GM21723 (cell line): ENCODE measurements around the gene CEP350.

ENCODE experiments used
- ATAC-seq: cut with Tn5 transposase; IDR thresholded peaks from one replicate; pipeline ENCODE4 v1.9.1; 2021; ENCODE audit warnings: mild to moderate bottlenecking, moderate library complexity; ENCODE audit not compliant: unreplicated experiment

Gene CEP350

DNA sequence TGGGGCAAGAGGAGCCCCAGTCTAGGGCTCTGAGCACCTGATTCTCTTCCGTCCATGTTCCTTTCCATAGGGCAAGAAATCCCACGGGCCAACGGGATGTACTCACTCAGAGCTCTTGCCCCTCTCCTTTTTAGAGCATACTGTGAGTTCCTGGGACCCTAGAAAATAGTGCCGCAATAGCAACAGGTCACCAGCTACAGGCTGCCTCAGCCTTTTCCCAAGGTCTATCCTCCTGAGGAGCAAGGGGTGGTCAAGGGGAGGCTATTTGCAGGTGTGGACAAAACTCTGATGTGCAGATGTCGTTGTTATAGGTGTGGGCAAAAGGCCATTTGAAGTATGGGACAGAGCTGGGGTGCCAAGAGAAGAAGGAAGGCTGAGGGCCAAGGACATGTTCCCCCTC is 198.4 kb downstream of the CEP350 start:
- no peak for ATAC-seq

- no peak for ATAC-seq
Observed at GRCh38 chr1:180154003-180154324, 199.4 kb downstream of the CEP350 start.

GRCh38 chr1:180154325-180155181 is 199.9 kb downstream of the CEP350 start, which contains the start of gene QSOX1:
Gene QSOX1 (plus strand): TSS chr1:180154869. CDS start chr1:180154908, 39 bp downstream.
- ATAC-seq, result peak; percentile 94

- ATAC-seq, result peak; percentile 2
Observed at GRCh38 chr1:180155182-180155682, 200.6 kb downstream of the CEP350 start.

DNA sequence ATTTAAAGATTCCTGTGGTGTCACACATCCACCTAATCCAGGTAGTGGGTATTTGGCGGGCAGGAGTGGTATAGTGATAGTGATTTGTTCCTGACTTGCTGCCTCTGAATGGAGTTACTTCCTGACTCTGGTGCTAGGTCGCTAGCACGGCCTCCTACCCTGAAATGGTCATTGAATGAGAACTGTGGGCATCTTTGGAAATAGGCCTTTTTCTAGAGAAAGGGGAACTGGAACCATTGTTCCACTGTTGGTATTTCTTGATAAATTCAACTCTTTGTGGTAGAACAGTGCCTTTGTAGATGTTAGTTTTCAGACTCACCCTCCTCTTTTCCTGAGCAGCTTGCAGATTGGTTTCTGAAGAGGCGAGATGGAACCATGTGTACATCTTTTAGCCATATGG is 201.6 kb downstream of the CEP350 start:
- ATAC-seq, result no peak

DNA sequence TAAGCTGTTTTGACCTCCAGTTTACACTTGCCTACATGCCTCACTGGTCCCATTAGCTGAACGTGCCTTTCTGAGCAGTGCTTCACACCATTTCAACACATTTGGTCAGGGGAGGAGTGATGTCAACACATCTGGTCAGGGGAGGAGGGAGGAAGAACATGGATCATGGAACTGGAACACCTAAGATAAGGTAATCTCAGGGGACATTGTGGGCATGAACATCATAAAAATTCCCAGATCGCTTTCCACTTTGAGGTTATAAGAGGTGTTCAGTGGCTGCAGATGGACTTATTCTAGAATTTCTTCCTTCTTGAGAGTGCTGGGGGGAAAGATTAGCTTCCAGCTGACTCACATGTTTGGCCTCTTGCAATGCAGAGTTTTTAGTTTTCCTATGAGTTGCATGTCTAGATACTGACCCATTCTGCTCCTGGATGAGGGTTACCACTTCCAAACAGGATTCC is 202.1 kb downstream of the CEP350 start:
- ATAC-seq, result no peak

DNA sequence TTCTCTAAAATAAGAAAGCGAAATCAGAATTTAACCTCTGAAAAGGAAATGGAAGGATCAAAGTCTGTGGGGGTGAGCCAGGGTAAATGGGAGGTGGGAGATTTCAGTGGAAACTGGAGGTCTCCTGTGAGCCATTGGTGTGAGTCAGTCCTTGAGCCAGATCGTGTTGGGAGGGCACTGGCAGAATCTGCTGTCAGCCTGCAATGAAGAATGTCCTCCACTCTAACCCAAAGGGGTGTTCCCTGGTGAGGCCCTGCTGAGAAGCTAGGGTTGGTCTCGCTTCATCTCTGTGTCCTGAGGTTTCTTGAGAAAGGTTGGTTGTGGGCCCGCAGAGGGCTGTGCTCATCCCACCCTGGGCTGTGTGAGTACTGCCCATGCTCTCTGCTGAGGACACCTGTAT is 202.5 kb downstream of the CEP350 start:
- ATAC-seq, result no peak

DNA sequence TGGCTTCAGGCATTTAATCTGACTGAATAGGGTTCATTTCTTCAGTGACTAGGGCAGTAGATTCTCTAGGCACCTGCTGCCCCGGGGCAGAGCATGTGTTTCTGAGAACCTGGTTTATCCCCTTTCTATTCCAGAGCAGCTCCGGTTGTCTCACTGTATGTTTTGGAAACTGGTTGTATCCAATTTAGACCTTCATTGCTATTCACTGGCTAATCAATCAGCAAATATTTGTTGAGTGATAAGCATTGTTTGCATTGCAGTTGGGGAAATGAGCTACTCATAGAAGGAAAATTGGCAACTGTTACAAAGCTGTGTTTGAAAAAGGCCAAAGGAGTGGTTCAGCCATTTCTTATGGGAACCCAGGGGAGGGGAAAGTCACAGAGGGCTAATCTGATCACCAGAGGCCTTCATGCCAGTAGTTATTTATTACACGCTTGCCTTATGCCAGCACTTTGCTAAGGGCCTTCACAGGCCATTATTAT is 203.0 kb downstream of the CEP350 start:
- no peak for ATAC-seq

DNA sequence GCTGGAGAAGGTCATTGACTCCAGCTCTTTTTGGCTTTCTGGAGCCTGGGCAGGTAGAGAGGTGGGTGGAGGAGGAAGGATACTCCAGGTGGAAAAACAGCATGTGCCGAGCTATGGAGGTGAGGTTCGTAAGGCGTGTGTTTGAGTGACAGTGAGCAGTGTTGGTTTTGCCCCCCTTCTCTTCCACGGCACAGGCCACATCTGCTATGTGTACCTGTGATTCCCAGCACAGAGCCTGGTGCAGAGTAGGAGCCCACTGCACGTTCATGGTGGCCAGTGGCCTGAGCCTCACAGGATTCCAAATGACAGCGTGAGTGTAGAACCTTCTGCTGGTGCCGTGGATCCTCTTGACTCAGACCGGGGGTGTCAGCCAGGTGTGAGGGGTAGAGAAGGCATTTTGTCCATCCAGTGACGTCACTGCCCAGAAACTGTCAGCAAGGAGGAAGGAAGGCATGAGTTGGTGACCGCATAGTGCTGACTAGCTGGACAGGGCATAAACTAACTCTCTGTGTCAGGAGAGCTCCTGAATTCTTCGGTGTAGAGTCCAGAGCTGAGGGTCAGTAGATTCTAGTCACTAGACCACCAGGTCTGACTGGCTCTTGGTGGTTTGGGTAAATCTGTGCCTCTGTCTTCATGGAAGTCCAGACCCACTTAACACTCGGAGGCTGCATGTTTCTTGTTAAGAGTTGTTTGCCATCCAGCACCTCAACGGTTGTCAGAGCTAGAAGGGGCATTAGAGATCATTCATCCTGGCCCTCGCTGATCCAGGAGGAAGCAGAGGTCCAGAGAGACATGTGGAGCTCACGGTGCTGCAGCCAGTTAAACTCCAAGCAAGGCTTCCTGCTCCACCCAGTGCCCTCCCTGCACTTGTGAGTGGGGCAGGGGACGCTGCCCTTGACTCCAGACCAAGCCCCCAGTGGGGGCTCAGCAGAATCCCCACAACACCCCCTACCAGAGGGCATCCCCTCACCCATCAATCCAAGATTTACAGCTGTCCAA is 203.8 kb downstream of the CEP350 start:
- ATAC-seq, result no peak

DNA sequence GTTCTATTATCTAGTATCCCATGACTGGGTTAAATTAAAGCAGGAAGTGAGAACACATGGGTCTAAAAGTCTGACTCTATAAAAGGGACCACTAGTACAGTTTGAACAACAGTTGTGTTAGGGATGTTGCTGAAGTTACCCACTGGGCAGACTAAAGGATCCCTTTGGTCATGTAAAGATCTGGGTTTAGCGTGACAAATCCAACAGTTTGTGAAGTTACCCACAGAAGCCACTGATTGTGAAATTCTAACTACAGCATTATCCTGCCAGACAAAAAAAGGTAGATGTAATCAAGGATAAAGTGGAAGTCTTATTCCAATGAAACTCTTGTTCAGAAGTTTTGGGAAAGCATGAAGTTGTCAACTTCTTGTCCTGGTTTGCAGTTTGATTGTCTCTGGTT is 205.7 kb downstream of the CEP350 start:
- no peak for ATAC-seq

- ATAC-seq, result no peak
Observed at GRCh38 chr1:180163041-180163440, 208.4 kb downstream of the CEP350 start.
